Activated effector memory CD4-positive, alpha-beta T cell treated with Interleukin-2 at 50 U/mL for 16 hours (primary cell): ENCODE measurements around the gene NDUFS6.
"Not testable (repeated sequence)": the region's sequence is repeated elsewhere in the genome, so short reads cannot be mapped to it uniquely, and the experiment has no call there.

Experiments used
- DNase-seq: peaks from one replicate; pipeline ENCODE4 v3.0.0-alpha.2; 2020

The NDUFS6 gene

DNA sequence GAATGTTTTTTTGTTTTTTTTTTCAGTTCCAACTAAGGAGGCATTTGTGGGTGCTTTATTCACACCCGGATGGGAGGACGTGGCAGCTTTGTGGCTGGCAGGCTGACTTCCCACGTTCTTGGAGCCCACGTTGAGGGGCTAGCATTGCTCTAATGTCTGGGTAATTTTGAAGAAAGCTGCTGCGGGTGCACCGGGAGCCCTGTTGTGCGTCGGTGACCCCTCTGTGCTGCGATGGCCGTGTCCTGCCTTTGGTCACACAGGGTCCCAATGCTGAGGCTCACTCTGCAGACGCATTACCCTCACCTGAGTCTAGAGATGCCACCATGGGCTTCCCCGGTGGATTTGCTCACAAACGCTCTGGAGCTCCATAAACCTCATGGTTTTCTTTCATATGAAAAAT is 34.2 kb downstream of the NDUFS6 start:
- no peak for DNase-seq

DNA sequence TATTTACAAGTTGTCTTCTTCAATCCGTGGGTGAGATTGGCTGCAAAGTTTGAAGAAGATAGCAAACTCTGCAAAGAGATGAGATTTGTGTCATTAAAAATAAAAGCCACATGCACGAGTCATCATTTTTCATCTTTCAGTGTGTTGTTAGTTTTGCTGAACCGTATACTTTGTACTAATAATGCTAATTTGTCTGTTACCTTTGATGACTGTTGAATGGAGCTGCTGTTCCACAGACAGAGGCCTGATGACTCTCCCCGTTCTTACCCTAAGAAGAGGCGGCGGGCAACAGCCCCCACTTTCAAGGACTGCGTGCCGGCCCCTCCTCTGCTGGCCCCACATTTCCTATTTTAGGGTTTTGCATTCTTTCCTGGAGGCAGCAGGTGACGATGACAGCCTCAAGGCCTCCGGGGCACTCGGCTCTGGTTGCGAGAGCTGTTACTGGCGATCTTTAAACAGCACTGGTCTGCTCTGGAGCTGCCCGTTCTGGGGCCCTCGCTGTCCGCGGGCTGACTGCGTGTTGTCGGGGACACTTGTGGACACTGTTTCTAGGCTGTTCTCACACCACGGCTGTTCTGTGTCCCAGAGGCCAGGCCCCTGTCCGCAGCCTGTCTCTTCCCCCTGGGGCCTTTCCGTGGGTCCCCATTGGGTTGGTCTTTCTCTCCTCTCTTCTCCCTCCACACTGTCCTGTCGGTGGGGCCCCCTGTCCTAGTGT is 35.1 kb downstream of the NDUFS6 start:
- no peak for DNase-seq

- DNase-seq = no peak
Measured at GRCh38 chr5:1836891-1837880, 36.0 kb downstream of the NDUFS6 start.

- DNase-seq = no peak
Measured at GRCh38 chr5:1838013-1838412, 36.8 kb downstream of the NDUFS6 start.

- no peak for DNase-seq
Measured at GRCh38 chr5:1840071-1840547, 38.9 kb downstream of the NDUFS6 start.

GRCh38 chr5:1840741-1841521 is 39.7 kb downstream of the NDUFS6 start:
- no peak for DNase-seq

GRCh38 chr5:1842004-1842819 is 41.0 kb downstream of the NDUFS6 start:
- no peak for DNase-seq

GRCh38 chr5:1843761-1844160 is 42.6 kb downstream of the NDUFS6 start:
- DNase-seq = not testable (repeated sequence)

DNA sequence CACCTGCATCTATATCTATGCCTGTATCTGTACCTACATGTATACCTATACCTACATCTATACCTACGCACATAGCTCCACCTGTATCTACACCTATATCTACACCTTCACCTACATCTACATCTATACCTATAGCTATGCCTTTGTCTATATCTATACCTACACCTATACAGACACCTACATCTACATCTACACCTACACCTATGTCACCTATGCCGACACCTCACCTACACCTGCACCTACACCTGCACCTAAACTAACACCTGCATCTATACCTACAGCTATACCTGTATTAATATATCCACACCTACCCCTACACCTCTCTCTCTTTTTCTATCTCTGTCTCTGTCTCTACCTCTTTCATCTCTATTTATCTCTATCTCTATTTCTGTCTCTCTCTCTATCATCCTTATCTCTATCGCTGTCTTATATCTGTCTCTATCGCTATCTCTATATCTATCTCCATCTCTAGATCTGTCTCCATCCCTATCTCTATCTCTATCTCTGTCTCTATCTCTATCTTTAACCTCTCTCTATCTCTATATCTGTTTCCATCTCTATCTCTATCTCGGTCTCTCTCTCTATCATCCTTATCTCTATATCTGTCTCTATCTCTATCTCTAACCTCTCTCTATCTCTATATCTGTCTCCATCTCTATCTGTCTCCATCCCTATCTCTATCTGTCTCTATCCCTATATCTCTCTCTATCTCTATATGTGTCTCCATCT is 43.7 kb downstream of the NDUFS6 start:
- no peak for DNase-seq

- DNase-seq = no peak
Measured at GRCh38 chr5:1845696-1846095, 44.5 kb downstream of the NDUFS6 start.

GRCh38 chr5:1846583-1846982 is 45.4 kb downstream of the NDUFS6 start:
- DNase-seq = no peak

- DNase-seq = no peak
Measured at GRCh38 chr5:1847056-1847455, 45.8 kb downstream of the NDUFS6 start.

GRCh38 chr5:1847611-1848010 is 46.4 kb downstream of the NDUFS6 start:
- no peak for DNase-seq

DNA sequence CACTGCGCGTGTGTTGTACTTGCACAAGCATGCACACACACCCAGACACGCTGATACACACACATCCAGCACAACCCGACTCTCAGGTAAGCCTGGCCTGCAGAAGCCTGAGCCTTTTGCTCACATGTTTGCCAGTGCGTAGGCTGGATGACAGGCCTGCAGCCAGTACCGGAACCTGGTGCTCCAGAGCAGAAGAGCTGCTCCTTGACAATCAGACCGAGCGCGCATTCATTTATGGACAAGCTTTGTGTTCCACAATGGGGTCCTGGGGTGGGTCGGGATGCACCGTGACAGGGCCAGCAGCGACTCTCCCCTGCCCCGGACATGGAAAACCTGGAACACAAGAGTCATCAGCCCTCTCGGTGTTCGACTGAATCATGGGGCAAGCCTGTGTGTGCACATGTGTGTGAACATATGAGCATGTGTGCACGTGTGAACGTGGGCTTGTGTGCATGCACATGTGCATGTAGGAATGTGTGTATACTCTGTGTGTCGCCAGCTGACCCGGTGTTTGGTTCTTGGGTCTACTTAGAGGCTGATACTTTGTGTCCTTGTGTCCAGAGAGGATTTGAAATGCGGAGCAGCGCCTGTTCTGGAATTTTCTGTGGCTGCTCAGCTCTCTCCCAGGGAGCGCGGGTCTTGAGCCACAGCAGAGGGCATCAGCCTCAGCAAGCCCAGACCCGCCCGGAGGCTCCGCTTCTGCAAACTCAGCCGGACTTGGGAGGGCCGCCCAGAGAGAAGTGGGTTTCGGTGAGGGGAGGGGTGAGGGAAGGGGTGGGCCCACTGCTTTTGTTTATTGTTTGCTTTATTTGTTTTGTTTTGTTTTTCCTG is 49.3 kb downstream of the NDUFS6 start:
- DNase-seq = no peak

DNA sequence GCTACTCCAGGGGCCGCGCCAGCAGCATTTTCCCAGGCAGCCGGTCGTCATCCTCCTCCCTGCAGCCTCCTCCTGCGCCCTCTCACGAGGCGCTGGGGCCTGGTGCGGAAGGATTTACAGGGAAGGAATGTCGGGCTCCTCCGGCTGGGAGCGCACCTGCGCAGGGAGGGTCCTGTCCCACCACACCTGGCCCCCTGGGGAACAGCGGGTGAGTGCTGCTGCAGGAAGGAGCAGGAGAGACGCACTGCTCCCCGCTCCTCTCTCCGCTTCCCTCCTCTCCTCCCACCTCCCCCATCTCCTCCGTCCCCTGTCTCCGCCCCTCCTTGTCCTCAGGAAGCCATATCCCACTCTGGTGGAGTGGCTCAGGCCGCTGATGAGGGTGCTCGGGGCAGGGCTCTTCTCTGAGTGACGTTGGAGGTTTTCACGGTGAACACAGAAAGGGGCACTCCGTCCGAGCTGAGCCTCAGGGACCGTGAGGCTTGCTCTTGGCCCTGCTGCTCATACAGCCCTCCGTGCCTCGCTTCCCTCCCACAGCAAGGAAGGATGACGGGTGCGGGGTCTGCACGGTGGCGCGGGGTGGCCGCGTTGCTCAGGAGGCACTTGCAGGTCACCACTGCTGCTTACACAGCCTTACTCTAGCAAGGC is 50.2 kb downstream of the NDUFS6 start:
- DNase-seq = no peak

DNA sequence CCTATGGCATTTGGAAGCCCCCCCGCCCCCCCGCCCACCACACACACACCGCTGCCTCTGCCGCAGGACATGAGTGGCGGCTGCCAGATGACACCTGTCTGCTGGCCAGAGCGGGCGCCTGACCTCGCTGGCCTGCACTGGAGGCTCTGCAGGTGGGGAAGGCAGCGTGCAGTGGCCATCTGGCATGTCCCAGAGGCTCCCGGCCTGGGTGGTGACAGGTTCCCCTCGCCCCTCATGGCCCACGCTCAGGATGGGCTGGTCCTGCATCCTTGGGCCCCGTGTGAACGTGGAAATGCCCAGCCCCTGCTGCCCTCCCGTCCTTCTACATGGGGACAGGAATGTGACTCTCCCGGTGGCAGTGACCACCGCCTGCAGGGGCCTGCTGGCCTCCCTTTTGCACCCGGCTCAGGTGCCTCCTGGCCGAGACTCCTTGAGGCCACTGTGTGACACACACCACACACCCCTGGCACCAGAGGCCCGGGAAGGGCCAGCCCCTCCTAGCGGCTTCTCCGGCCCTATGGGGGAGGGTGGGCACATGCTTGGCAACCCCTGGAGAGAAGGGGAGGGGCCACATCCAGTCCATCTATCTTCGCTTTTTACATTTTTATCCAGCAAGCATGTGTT is 51.2 kb downstream of the NDUFS6 start:
- DNase-seq = no peak

DNA sequence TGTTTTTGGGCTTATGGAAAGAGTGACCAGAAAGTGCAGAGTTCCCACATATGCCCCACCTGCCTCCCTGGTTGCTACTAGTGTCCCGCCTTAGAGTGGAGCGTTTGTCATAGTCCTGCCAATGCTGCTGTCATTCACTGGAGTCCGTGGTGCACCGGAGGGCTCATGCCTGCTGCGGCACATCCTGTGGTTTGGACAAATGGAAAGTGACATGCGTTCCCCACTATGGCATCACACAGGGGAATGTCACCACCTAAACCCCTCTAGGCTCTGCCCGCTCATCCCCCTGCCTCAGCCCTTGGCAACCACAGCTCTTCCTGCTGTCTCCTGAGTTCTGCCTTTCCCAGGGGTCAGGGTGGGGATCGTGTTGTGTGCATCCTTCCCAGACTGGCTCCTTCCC is 52.3 kb downstream of the NDUFS6 start:
- no peak for DNase-seq

DNA sequence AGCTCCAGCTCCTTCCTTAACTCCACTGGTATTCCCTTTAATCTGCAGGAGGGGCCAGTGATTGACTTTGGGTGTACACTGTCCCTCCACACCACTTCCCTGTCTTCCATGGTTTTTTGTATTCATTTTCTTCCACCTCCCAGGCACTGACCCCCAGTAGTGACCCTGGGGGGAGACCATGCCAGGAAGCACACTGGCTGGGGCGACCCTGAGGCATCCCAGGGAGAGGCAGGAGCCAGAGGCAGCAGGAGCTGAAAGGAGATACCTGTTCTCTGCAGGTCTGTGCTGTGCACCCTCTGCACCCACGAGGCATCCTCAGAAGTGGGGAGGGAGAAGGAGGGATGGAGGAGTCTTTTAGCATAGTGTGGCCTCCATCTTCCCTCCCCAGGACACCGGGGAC is 53.9 kb downstream of the NDUFS6 start:
- DNase-seq = no peak

GRCh38 chr5:1855596-1855995 is 54.4 kb downstream of the NDUFS6 start:
- no peak for DNase-seq
